Neuron (in vitro differentiated cells): ENCODE data around the gene SNCAIP.
A peak's percentile ranks its signal among the peaks of the same experiment; 100 is the strongest.

Experiments used
- H2AFZ ChIP-seq: one replicate; pipeline ENCODE4 v1.6.1; 2013; ENCODE audit warnings: low read depth, mild to moderate bottlenecking, inconsistent platforms, low read length, moderate library complexity
- H3K27me3 ChIP-seq: one replicate; pipeline ENCODE4 v1.6.1; 2013; ENCODE audit warnings: low read length; ENCODE audit not compliant: insufficient read depth
- H3K36me3 ChIP-seq: one replicate; pipeline ENCODE4 v1.6.1; 2013; ENCODE audit warnings: low read length; ENCODE audit not compliant: insufficient read depth
- H3K4me1 ChIP-seq: one replicate; pipeline ENCODE4 v1.6.1; 2013; ENCODE audit warnings: low read length; ENCODE audit not compliant: insufficient read depth
- H3K4me3 ChIP-seq: 2 replicates; pipeline ENCODE4 v1.5.1; 2013; ENCODE audit warnings: mild to moderate bottlenecking, low read length, moderate library complexity
- H3K9me3 ChIP-seq: one replicate; pipeline ENCODE4 v1.6.1; 2013; ENCODE audit warnings: low read length

The SNCAIP gene

GRCh38 chr5:122322801-122323548 lies 10.9 kb downstream of the SNCAIP start:
- Histone ChIP-seq H3K9me3 (no peaks in the 10 kb centered on the region), H2AFZ (peak overlapping the region; percentile 24), H3K4me1 (peaks cover 17% of the 10 kb centered on the region), H3K27me3 (no peaks in the 10 kb centered on the region), H3K4me3 (no peak overlapping the region), H3K36me3 (no peaks in the 10 kb centered on the region)

DNA sequence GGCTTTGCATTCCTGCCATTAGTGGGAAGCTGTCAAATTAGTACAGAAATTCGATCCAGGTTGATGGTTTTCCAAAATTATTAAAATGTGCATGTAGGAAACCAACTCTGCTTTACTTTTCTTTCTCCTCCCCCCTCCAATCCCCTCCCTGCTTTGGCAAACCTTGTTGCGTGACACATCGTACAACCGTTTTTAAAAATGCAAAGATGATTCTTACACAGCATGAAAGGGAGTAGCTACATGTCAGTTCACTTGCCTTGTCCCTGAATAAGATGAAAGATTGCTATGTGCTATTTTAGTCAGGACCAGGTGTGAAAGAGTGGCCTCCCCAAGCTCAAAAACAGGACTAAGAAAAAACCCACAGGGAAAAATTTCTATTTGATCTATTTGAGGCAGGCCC lies 11.7 kb downstream of the SNCAIP start:
- Histone ChIP-seq H3K27me3 (no peaks in the 10 kb centered on the region), H3K4me3 (no peak overlapping the region), H2AFZ (no peak overlapping the region), H3K36me3 (no peaks in the 10 kb centered on the region), H3K9me3 (no peaks in the 10 kb centered on the region), H3K4me1 (peaks cover 17% of the 10 kb centered on the region)

- no peaks in the 10 kb centered on the region for H3K27me3 ChIP-seq
- H3K36me3 ChIP-seq = no peaks in the 10 kb centered on the region
- peaks cover 17% of the 10 kb centered on the region for H3K4me1 ChIP-seq
- no peak overlapping the region for H2AFZ ChIP-seq
- H3K9me3 ChIP-seq = no peaks in the 10 kb centered on the region
- H3K4me3 ChIP-seq = no peak overlapping the region
Measured at GRCh38 chr5:122327110-122327509, 15.1 kb downstream of the SNCAIP start.

- Histone ChIP-seq H3K4me1 (peaks cover 18% of the 10 kb centered on the region), H3K9me3 (no peaks in the 10 kb centered on the region), H3K27me3 (no peaks in the 10 kb centered on the region)
Measured at GRCh38 chr5:122330881-122331280, 18.8 kb downstream of the SNCAIP start.

GRCh38 chr5:122332599-122333555 lies 20.8 kb downstream of the SNCAIP start:
- H3K36me3 ChIP-seq = no peaks in the 10 kb centered on the region
- no peaks in the 10 kb centered on the region for H3K27me3 ChIP-seq
- no peak overlapping the region for H2AFZ ChIP-seq
- no peak overlapping the region for H3K4me3 ChIP-seq
- H3K9me3 ChIP-seq = no peaks in the 10 kb centered on the region
- peaks cover 18% of the 10 kb centered on the region for H3K4me1 ChIP-seq

More at GRCh38 chr5:122330881-122331280, 18.8 kb downstream of the SNCAIP start:
- Histone ChIP-seq H3K4me3 (no peak overlapping the region), H3K36me3 (no peaks in the 10 kb centered on the region), H2AFZ (no peak overlapping the region)

- Histone ChIP-seq H2AFZ (no peak overlapping the region), H3K9me3 (no peaks in the 10 kb centered on the region), H3K4me3 (no peak overlapping the region), H3K36me3 (no peaks in the 10 kb centered on the region), H3K27me3 (no peaks in the 10 kb centered on the region), H3K4me1 (peaks cover 18% of the 10 kb centered on the region)
Measured at GRCh38 chr5:122333564-122333963, 21.5 kb downstream of the SNCAIP start.

GRCh38 chr5:122339591-122339990 lies 27.6 kb downstream of the SNCAIP start:
- H2AFZ ChIP-seq = no peak overlapping the region
- no peak overlapping the region for H3K4me3 ChIP-seq

GRCh38 chr5:122341087-122341486 lies 29.1 kb downstream of the SNCAIP start:
- Histone ChIP-seq H3K4me3 (no peak overlapping the region), H3K9me3 (no peaks in the 10 kb centered on the region), H3K27me3 (no peaks in the 10 kb centered on the region), H3K36me3 (no peaks in the 10 kb centered on the region), H2AFZ (no peak overlapping the region), H3K4me1 (no peaks in the 10 kb centered on the region)

More at GRCh38 chr5:122339591-122339990, 27.6 kb downstream of the SNCAIP start:
- Histone ChIP-seq H3K9me3 (no peaks in the 10 kb centered on the region), H3K36me3 (no peaks in the 10 kb centered on the region), H3K27me3 (no peaks in the 10 kb centered on the region), H3K4me1 (no peaks in the 10 kb centered on the region)

GRCh38 chr5:122342256-122342655 lies 30.2 kb downstream of the SNCAIP start:
- Histone ChIP-seq H3K36me3 (no peaks in the 10 kb centered on the region), H3K27me3 (no peaks in the 10 kb centered on the region), H3K4me1 (peaks cover 2% of the 10 kb centered on the region), H3K4me3 (no peak overlapping the region), H2AFZ (no peak overlapping the region), H3K9me3 (no peaks in the 10 kb centered on the region)

DNA sequence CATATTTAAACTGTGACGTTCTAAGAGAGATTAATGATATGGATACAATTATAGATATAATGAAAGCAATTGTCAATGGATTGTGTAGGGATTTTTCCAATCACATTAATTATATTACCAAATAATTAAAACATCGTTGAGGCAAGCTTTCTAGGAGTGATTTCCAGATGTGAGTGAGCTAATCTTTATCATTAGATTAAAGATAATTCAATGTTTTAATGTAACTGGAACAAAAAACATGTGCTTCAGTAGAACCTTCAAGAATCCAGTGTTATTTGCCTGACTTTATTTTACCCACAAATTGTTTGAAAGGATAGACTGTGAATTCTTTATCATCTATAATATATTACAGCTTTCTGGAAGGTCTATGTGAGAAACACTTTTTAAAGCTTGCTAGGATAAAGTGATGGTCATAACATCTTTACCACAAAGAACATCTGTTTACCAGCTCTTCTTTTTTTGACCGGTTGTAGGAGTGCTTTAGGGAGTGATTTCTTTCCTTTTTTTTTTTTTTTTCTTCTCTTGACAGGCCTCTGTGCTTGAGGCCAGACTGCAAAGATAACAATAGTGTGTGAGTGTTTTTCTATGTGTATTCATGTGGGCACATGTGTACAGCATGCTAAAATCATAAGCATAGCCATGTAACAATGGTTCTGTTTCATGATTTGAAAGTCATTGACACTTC lies 35.0 kb downstream of the SNCAIP start:
- Histone ChIP-seq H3K4me3 (no peak overlapping the region), H3K27me3 (no peaks in the 10 kb centered on the region), H2AFZ (no peak overlapping the region), H3K36me3 (no peaks in the 10 kb centered on the region), H3K9me3 (no peaks in the 10 kb centered on the region), H3K4me1 (peaks cover 4% of the 10 kb centered on the region)

GRCh38 chr5:122350496-122350895 lies 38.5 kb downstream of the SNCAIP start:
- Histone ChIP-seq H3K4me1 (peaks cover 11% of the 10 kb centered on the region), H3K36me3 (no peaks in the 10 kb centered on the region), H3K27me3 (no peaks in the 10 kb centered on the region), H3K9me3 (no peaks in the 10 kb centered on the region), H3K4me3 (no peak overlapping the region), H2AFZ (no peak overlapping the region)

GRCh38 chr5:122351416-122352157 lies 39.5 kb downstream of the SNCAIP start:
- H2AFZ ChIP-seq = no peak overlapping the region
- peaks cover 11% of the 10 kb centered on the region for H3K4me1 ChIP-seq
- H3K27me3 ChIP-seq = no peaks in the 10 kb centered on the region
- H3K4me3 ChIP-seq = no peak overlapping the region
- H3K9me3 ChIP-seq = no peaks in the 10 kb centered on the region
- H3K36me3 ChIP-seq = no peaks in the 10 kb centered on the region
